HT-29 (cell line): ENCODE data around the gene IL36G. TPM values are rescaled to one million over a fixed set of nuclear protein-coding genes. Genes with fewer than 3 reads are reported as not detected.
"Not testable (repeated sequence)": the region's sequence is repeated elsewhere in the genome, so short reads cannot be mapped to it uniquely, and the experiment has no call there.

Experiments used
- DNase-seq: peaks from one replicate; pipeline ENCODE4 v3.0.0-alpha.2; 2015; ENCODE audit warnings: low spot score
- total RNA-seq: library from RNA; depleted of rRNA; stranded (reverse); fragments of >200 nt; shearing (Covaris generic); gene quantifications from 2 replicates; pipeline ENCODE4 v1.2.3, GENCODE V29; 2014; rRNA removed

Gene IL36G
- not detected in 2 replicates for total RNA-seq

- no peak for DNase-seq
Observed at GRCh38 chr2:112977559-112978056, at the start of gene IL36G. Gene IL36G, plus strand, starts transcription at chr2:112978006. Its CDS starts 633 bp downstream, at chr2:112978639.

GRCh38 chr2:112933261-112933660, 44.5 kb upstream of the IL36G start:
- no peak for DNase-seq

- DNase-seq = not testable (repeated sequence)
Observed at GRCh38 chr2:112934117-112934516, 43.7 kb upstream of the IL36G start.

- DNase-seq = no peak
Observed at GRCh38 chr2:112936927-112937232, 40.9 kb upstream of the IL36G start.

GRCh38 chr2:112938904-112939303, 38.9 kb upstream of the IL36G start:
- DNase-seq = peak; percentile 60

GRCh38 chr2:112939425-112939824, 38.4 kb upstream of the IL36G start:
- no peak for DNase-seq

- no peak for DNase-seq
Observed at GRCh38 chr2:112940859-112941625, 36.8 kb upstream of the IL36G start.

- peak; percentile 91 for DNase-seq
Observed at GRCh38 chr2:112941753-112942653, 35.8 kb upstream of the IL36G start.

GRCh38 chr2:112942654-112943002, 35.2 kb upstream of the IL36G start:
- peak; percentile 35 for DNase-seq

GRCh38 chr2:112944971-112945370, 32.8 kb upstream of the IL36G start:
- DNase-seq = no peak

- DNase-seq = no peak
Observed at GRCh38 chr2:112946086-112946485, 31.7 kb upstream of the IL36G start.

GRCh38 chr2:112947374-112947773, 30.4 kb upstream of the IL36G start:
- no peak for DNase-seq

- no peak for DNase-seq
Observed at GRCh38 chr2:112949456-112949855, 28.4 kb upstream of the IL36G start.

- DNase-seq = no peak
Observed at GRCh38 chr2:112954364-112954763, 23.4 kb upstream of the IL36G start.

- DNase-seq = no peak
Observed at GRCh38 chr2:112957511-112957910, 20.3 kb upstream of the IL36G start.

- peak; percentile 79 for DNase-seq
Observed at GRCh38 chr2:112958428-112959108, 19.2 kb upstream of the IL36G start.

GRCh38 chr2:112959109-112959812, 18.5 kb upstream of the IL36G start:
- DNase-seq = peak; percentile 31

- peak; percentile 31 for DNase-seq
Observed at GRCh38 chr2:112960230-112960825, 17.5 kb upstream of the IL36G start.

GRCh38 chr2:112962308-112963175, 15.3 kb upstream of the IL36G start:
- no peak for DNase-seq

- DNase-seq = no peak
Observed at GRCh38 chr2:112967023-112967422, 10.8 kb upstream of the IL36G start.
